Measurements from ENCODE around the gene CASKIN1.
A peak's percentile ranks its signal among the peaks of the same experiment; 100 is the strongest.
"Not testable (repeated sequence)": the region's sequence is repeated elsewhere in the genome, so short reads cannot be mapped to it uniquely, and the experiment has no call there.

The CASKIN1 gene

DNA sequence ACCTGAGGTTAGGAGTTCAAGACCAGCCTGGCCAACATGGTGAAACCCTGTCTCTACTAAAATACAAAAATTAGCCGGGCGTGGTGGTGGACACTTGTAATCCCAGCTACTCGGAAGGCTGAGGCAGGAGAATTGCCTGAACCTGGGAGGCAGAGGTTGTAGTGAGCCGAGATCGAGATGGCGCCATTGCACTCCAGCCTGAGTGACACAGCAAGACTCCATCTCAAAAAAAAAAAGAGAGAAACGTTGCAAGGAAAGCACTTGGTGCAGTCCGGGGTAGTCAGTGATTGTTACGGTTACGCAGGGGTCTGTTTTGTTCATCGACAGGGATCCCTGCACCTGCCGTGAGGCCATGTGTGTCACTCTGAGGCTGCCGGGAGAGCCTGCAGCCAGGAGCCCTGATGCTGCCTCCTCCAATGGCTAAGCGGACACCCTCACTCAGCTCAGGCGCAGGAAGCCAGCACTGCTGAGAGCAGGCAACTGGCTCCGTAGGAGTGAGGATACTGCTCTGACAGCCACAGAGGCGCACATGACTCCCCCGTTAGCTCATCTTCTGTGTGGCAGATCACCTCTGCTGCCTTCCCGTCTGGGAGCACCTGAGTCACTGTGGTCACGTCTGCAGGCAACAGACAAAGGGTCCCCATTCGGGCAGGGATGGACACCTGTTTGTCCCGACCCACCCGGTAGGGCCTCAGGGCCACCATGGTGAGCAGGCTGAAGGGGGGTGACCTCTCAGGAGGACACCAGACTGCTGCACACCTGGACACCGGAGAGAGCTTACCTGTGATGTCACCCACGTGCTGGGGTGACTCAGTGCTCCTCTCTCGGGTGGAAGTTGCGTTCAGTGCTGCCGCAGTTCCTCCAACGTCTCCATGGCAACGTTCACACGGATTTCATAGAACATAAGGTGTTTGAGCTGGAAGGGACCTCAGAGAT is 53.2 kb downstream of the CASKIN1 start:
- H3K9me3 ChIP-seq (ENCODE audit: control insufficient read depth, insufficient read depth, low read length), result no peaks in the 10 kb centered on the region
- no peaks in the 10 kb centered on the region; the same call in 1 of the 2 replicates for H3K27me3 ChIP-seq (ENCODE audit: control insufficient read depth, insufficient read depth, low read length)
- no peak overlapping the region for H3K27ac ChIP-seq (ENCODE audit: low read depth, low read length)
- no peaks in the 10 kb centered on the region for H3K4me1 ChIP-seq (ENCODE audit: control insufficient read depth, insufficient read depth, low read length)
- H3K36me3 ChIP-seq (ENCODE audit: control insufficient read depth, insufficient read depth, low read length), result no peaks in the 10 kb centered on the region
- H3K4me3 ChIP-seq (ENCODE audit: low read depth, low read length), result no peak overlapping the region
- no peak overlapping the region for H3K9ac ChIP-seq (ENCODE audit: low read depth, low read length)

DNA sequence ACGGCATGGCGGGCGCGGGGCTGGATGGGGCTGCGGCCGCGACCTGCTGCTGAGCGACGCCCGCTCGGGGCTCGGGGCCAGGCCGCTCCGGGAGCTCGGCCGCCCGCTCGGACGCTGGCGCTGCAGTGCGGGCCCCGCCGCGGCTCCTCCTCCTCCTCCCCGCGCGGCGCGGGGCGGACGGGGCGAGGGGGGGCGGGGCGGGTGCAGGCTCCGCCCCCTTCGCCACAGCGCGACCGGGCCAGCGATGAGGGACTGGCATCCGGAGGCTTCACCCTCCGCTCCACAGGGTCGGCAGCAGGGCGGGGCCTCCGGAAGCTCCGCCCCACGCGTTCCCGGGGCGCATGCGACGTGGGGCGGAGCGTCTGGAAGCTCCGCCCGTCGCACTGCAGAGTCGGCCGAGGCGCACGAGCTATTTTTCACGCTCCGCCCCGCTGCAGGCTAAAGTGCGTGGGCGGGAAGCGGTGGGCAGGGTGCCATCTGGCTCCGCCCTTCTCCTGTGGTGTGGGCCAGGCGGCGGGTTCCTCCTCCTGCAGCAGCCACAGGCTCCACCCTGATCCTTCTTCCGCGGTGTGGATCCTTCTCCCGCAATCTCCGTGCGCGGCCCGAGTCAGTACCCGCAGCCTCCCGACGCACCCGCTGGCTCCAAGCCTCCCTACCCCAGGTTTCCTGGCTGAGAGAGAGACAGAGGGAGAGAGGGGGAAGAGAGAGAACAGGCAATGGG is 60.5 kb downstream of the CASKIN1 start, which contains the start of gene PKD1:
Gene PKD1 (minus strand): TSS at position 129 of the 721 bp plus-strand sequence. CDS start 209 bp downstream, outside the sequence.
- peak within 1 kb of the TSS; percentile 66 for H3K4me3 ChIP-seq (ENCODE audit: low read depth, low read length)
- H3K4me1 ChIP-seq (ENCODE audit: control insufficient read depth, insufficient read depth, low read length); H3K9me3 ChIP-seq (ENCODE audit: control insufficient read depth, insufficient read depth, low read length); H3K36me3 ChIP-seq (ENCODE audit: control insufficient read depth, insufficient read depth, low read length); H3K27ac ChIP-seq (ENCODE audit: low read depth, low read length); H3K9ac ChIP-seq (ENCODE audit: low read depth, low read length); H3K27me3 ChIP-seq (ENCODE audit: control insufficient read depth, insufficient read depth, low read length): not testable (repeated sequence)

DNA sequence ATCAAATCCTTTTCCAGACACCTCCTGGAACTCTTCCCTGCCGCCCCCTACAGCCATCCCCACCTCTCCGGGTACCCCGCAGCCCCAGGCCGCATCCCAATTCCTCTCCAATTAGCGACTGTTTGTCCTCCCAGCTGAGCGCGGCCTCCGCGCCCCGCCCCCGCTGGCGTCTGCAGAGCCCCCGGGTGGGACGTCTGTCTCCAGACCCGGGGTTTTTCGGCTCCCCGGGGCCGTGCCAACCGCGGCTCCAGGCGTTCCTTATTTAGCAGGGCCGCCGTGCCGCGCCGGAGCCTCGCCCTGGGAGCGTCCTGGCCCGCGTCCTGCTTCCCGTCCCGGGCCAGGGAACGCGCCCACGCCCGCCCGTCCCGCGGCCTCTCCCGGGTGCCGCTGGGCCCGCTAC is 61.3 kb downstream of the CASKIN1 start:
- H3K36me3 ChIP-seq (ENCODE audit: control insufficient read depth, insufficient read depth, low read length); H3K4me1 ChIP-seq (ENCODE audit: control insufficient read depth, insufficient read depth, low read length); H3K9me3 ChIP-seq (ENCODE audit: control insufficient read depth, insufficient read depth, low read length); H3K27me3 ChIP-seq (ENCODE audit: control insufficient read depth, insufficient read depth, low read length); H3K27ac ChIP-seq (ENCODE audit: low read depth, low read length); H3K9ac ChIP-seq (ENCODE audit: low read depth, low read length): not testable (repeated sequence)
- peak overlapping the region; percentile 52; the same call in 1 of the 2 replicates for H3K4me3 ChIP-seq (ENCODE audit: low read depth, low read length)

DNA sequence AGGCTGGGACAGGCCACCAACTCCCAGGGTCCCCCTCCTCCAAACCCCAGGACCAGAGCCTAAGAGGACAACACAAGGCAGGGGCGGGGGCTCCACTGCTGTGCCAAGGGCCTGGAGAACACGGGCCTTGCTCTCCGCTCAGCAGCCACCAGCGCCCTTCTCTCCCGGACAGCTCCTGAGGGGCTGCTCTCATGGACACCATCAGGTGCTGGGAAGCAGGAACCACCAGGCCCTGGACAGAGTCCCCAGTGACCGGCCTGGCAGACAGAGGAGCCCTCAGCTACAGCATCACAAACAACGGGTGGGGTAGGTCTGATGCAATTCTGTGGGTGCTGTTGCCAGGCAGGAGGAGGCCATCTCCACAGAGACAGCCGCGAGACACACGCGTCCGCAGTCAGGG is 62.6 kb downstream of the CASKIN1 start:
- H3K36me3 ChIP-seq (ENCODE audit: control insufficient read depth, insufficient read depth, low read length); H3K27me3 ChIP-seq (ENCODE audit: control insufficient read depth, insufficient read depth, low read length); H3K9me3 ChIP-seq (ENCODE audit: control insufficient read depth, insufficient read depth, low read length); H3K4me1 ChIP-seq (ENCODE audit: control insufficient read depth, insufficient read depth, low read length); H3K4me3 ChIP-seq (ENCODE audit: low read depth, low read length); H3K27ac ChIP-seq (ENCODE audit: low read depth, low read length); H3K9ac ChIP-seq (ENCODE audit: low read depth, low read length): not testable (repeated sequence)

DNA sequence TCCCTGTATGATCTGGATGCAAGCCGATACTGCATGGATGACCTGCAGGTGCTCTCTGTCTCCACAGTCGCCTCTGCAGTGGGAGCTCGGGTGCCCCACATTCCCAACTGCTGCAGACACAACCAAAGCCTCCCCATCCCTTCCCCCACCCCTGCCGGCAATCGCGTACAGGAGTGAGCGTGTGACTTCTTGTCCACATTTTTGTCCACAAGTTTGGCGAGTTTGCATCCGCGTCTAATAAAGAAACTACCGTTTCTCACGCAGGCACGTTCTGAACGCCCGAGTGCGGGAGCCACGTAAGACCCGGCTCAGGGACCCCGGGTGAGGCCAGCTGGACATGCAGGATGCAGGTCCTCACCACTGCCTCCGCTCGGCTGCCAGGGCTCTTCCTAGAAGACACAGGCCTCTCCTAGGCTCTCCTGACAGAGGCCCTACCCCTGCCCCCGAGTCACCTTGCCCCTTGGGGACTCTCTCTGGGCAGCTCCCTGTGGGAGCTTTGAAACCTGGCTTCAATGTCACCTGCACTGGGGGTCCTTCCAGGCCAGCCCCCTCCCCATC is 66.4 kb downstream of the CASKIN1 start:
- not testable (repeated sequence) for H3K27me3 ChIP-seq (ENCODE audit: control insufficient read depth, insufficient read depth, low read length); H3K27ac ChIP-seq (ENCODE audit: low read depth, low read length); H3K36me3 ChIP-seq (ENCODE audit: control insufficient read depth, insufficient read depth, low read length); H3K4me1 ChIP-seq (ENCODE audit: control insufficient read depth, insufficient read depth, low read length); H3K9ac ChIP-seq (ENCODE audit: low read depth, low read length); H3K4me3 ChIP-seq (ENCODE audit: low read depth, low read length); H3K9me3 ChIP-seq (ENCODE audit: control insufficient read depth, insufficient read depth, low read length)

DNA sequence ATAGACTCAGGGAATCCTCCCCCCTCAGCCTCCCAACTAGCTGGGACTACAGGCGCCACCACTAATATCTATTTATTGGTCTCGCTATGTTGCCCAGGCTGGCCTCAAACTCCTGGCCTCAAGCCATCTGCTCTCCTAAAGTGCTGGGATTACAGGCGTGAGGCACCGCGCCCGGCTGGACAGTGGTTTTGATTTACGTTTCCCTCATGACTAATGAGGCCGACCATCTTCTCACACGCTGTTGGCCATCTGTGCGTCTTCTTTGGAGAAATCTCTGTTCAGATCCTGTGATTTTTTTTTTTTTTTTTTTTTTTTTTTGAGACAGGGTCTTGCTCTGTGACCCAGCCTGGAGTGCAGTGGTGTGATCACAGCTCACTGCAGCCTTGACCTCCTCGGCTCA is 67.2 kb downstream of the CASKIN1 start:
- H3K4me3 ChIP-seq (ENCODE audit: low read depth, low read length); H3K9me3 ChIP-seq (ENCODE audit: control insufficient read depth, insufficient read depth, low read length); H3K36me3 ChIP-seq (ENCODE audit: control insufficient read depth, insufficient read depth, low read length); H3K27me3 ChIP-seq (ENCODE audit: control insufficient read depth, insufficient read depth, low read length); H3K9ac ChIP-seq (ENCODE audit: low read depth, low read length); H3K4me1 ChIP-seq (ENCODE audit: control insufficient read depth, insufficient read depth, low read length); H3K27ac ChIP-seq (ENCODE audit: low read depth, low read length): not testable (repeated sequence)

DNA sequence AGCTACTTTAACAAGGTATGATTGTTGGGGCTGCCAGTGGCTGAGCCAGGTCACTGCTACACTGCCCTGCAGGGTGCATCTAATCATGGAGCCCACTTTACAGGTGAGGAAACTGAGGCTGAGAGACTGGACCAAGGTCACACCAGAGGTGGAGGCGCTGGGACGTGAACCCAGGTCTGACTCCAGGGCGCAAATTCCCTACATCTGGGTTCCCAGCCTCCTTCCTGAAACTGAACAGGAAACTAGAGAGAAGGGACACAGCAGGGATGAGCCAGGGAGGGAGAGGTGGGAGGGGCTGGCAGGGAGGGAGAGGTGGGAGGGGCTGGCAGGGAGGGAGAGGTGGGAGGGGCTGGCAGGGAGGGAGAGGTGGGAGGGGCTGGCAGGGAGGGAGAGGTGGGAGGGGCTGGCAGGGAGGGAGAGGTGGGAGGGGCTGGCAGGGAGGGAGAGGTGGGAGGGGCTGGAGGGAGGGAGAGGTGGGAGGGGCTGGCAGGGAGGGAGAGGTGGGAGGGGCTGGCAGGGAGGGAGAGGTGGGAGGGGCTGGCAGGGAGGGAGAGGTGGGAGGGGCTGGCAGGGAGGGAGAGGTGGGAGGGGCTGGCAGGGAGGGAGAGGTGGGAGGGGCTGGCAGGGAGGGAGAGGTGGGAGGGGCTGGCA is 68.7 kb downstream of the CASKIN1 start:
- H3K9me3 ChIP-seq (ENCODE audit: control insufficient read depth, insufficient read depth, low read length); H3K9ac ChIP-seq (ENCODE audit: low read depth, low read length); H3K36me3 ChIP-seq (ENCODE audit: control insufficient read depth, insufficient read depth, low read length); H3K4me3 ChIP-seq (ENCODE audit: low read depth, low read length); H3K27me3 ChIP-seq (ENCODE audit: control insufficient read depth, insufficient read depth, low read length); H3K4me1 ChIP-seq (ENCODE audit: control insufficient read depth, insufficient read depth, low read length): not testable (repeated sequence)
- H3K27ac ChIP-seq (ENCODE audit: low read depth, low read length), result peak overlapping the region; percentile 51

Measured in HUES48 (cell line).